Upper lobe of right lung (tissue), 1 donor: ENCODE measurements around the gene MYL12A. TPM values are rescaled to one million over a fixed set of nuclear protein-coding genes. Genes with fewer than 3 reads are reported as not detected.
"Not testable (repeated sequence)": the region's sequence is repeated elsewhere in the genome, so short reads cannot be mapped to it uniquely, and the experiment has no call there.

ENCODE experiments used
- ATAC-seq: fragments of 200-7000 bp; cut with Tn5 transposase; one replicate; pipeline ENCODE4 v1.9.1; 2020; ENCODE audit warnings: mild to moderate bottlenecking, moderate library complexity
- DNase-seq: peaks from one replicate; pipeline ENCODE4 v3.0.0-alpha.2; 2020
- H3K27ac ChIP-seq: fragments of 200-600 bp; one replicate; pipeline ENCODE4 v1.8.0; 2022
- H3K27me3 ChIP-seq: fragments of 200-600 bp; one replicate; pipeline ENCODE4 v1.8.0; 2022; ENCODE audit warnings: mild to moderate bottlenecking
- H3K36me3 ChIP-seq: fragments of 200-600 bp; one replicate; pipeline ENCODE4 v1.8.0; 2022
- H3K4me1 ChIP-seq: fragments of 200-600 bp; one replicate; pipeline ENCODE4 v1.8.0; 2022
- H3K4me3 ChIP-seq: fragments of 200-600 bp; one replicate; pipeline ENCODE4 v1.8.0; 2022; ENCODE audit warnings: mild to moderate bottlenecking
- H3K9me3 ChIP-seq: fragments of 200-600 bp; one replicate; pipeline ENCODE4 v1.8.0; 2022
- CTCF ChIP-seq: fragments of 200-600 bp; IDR thresholded peaks from one replicate; pipeline ENCODE4 v1.8.0; 2022; ENCODE audit warnings: antibody characterized with exemption
- intact Hi-C: fragments of 100-400 bp; cut with DNase I; formaldehyde crosslinking; loops from one replicate; pipeline ENCODE4 v1.11.0; 2022
- total RNA-seq: library from RNA; stranded (reverse); fragmentation: NEBNext Ultra II Directional; extraction: Animal tissue kit (Norgen Biotek cat#: 25700); gene quantifications from one replicate; pipeline ENCODE4 v1.2.1, GENCODE V29; 2021
- donor health status: DM: no; HTN: yes; CAD: no; lungs with severe emphysema.

MYL12A gene
- total RNA-seq, 1 donor from 2014 or later, result 571 TPM

- no peaks in the 10 kb centered on the region for H3K36me3 ChIP-seq
- H3K9me3 ChIP-seq, result no peaks in the 10 kb centered on the region
- H3K27ac ChIP-seq, result no peak overlapping the region
- ATAC-seq, result no peak
- no peaks in the 10 kb centered on the region for H3K27me3 ChIP-seq
- DNase-seq, result no peak
- intact Hi-C loops, result no loop called here
- no peaks in the 10 kb centered on the region for H3K4me1 ChIP-seq
- no peak overlapping the region for H3K4me3 ChIP-seq
- no peak for TF ChIP-seq CTCF
Observed at GRCh38 chr18:3216987-3217386, 30.6 kb upstream of the MYL12A start.

GRCh38 chr18:3217948-3218647 is 29.5 kb upstream of the MYL12A start:
- Histone ChIP-seq H3K36me3 (no peaks in the 10 kb centered on the region), H3K4me1 (no peaks in the 10 kb centered on the region), H3K27ac (no peak overlapping the region), H3K27me3 (no peaks in the 10 kb centered on the region), H3K9me3 (no peaks in the 10 kb centered on the region), H3K4me3 (no peak overlapping the region)
- ATAC-seq (peak; percentile 67), DNase-seq (no peak)
- no peak for TF ChIP-seq CTCF
- intact Hi-C loops, result no loop called here

- no peak overlapping the region for H3K27ac ChIP-seq
- DNase-seq (no peak), ATAC-seq (no peak)
- intact Hi-C loops, result no loop called here
- H3K27me3 ChIP-seq, result no peaks in the 10 kb centered on the region
- H3K4me3 ChIP-seq, result no peak overlapping the region
- no peaks in the 10 kb centered on the region for H3K9me3 ChIP-seq
- no peaks in the 10 kb centered on the region for H3K4me1 ChIP-seq
- TF ChIP-seq CTCF, result no peak
- H3K36me3 ChIP-seq, result no peaks in the 10 kb centered on the region
Observed at GRCh38 chr18:3218819-3219218, 28.8 kb upstream of the MYL12A start.

DNA sequence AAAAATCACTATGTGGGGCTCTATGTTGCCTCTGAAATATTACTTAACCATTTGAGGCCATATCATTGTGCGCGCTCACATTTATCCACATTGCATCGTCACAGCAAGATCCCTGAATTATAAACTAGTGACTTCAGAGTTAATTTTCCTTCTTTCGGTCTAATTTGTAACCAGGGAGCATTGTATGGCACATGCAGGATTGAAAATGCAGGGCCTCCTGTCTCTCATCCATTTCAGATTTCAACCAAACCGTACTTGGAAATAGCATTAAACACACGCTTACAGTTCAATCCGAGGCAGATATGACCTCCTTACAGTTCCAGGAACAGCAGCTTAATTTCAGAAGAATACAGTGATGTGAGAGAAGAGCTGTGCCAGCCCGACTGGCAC is 28.4 kb upstream of the MYL12A start:
- Histone ChIP-seq H3K4me3 (no peak overlapping the region), H3K27me3 (no peaks in the 10 kb centered on the region), H3K36me3 (no peaks in the 10 kb centered on the region), H3K27ac (no peak overlapping the region), H3K9me3 (no peaks in the 10 kb centered on the region), H3K4me1 (no peaks in the 10 kb centered on the region)
- no peak for TF ChIP-seq CTCF
- no peak for DNase-seq
- intact Hi-C loops, result no loop called here
- no peak for ATAC-seq

DNA sequence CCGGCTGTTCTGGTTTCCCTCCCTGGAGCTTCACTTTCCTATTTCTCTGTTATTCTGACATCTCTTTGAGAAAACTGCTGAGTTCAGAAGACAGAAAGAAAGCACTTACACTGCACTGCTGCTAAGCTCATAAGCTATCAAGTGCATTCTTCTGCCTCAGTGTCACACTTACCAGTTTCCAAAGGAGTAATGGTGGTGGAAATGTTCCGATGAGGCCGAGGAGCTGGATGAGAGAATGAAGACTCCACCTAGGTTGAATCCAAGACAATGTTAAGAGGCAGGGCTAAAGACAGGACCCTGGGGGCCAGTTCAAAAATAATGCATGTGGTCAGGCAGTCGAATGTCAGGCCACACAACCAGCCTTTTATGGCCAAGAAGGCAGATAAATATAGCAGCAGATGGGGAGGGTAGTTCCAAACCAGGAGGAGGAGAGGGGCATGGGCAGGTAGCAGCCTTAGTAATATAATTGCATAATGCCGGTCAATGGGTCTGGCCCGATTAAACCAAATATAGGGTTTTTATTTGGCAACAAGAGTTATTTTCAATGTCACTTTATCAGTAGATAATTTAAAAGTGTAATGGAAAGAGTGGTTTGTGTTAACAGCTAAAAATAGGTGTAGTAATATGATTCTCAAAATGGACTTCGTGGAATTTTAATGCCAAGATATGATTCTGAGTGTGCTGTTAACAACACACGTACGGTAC is 27.8 kb upstream of the MYL12A start, which contains the start of gene MYOM1:
TSS of gene MYOM1 (minus strand) at position 338 of the 705 bp plus-strand sequence. CDS start 4,745 bp downstream, outside the sequence.
- no peaks in the 10 kb centered on the region for H3K9me3 ChIP-seq
- H3K36me3 ChIP-seq, result no peaks in the 10 kb centered on the region
- ATAC-seq, result no peak
- H3K4me1 ChIP-seq, result no peaks in the 10 kb centered on the region
- no peak for TF ChIP-seq CTCF
- DNase-seq, result no peak
- H3K27me3 ChIP-seq, result no peaks in the 10 kb centered on the region
- H3K27ac ChIP-seq, result no peak within 1 kb of the TSS
- H3K4me3 ChIP-seq, result no peak within 1 kb of the TSS
- intact Hi-C loops, result no loop called here

- H3K9me3 ChIP-seq, H3K4me1 ChIP-seq, H3K36me3 ChIP-seq, H3K4me3 ChIP-seq, ATAC-seq, H3K27ac ChIP-seq, intact Hi-C loops, DNase-seq, H3K27me3 ChIP-seq: not testable (repeated sequence)
Observed at GRCh38 chr18:3220868-3221267, 26.7 kb upstream of the MYL12A start.
